Measurements from ENCODE around the gene HAGHL.
"Not testable (repeated sequence)": the region's sequence is repeated elsewhere in the genome, so short reads cannot be mapped to it uniquely, and the experiment has no call there.

The HAGHL gene

DNA sequence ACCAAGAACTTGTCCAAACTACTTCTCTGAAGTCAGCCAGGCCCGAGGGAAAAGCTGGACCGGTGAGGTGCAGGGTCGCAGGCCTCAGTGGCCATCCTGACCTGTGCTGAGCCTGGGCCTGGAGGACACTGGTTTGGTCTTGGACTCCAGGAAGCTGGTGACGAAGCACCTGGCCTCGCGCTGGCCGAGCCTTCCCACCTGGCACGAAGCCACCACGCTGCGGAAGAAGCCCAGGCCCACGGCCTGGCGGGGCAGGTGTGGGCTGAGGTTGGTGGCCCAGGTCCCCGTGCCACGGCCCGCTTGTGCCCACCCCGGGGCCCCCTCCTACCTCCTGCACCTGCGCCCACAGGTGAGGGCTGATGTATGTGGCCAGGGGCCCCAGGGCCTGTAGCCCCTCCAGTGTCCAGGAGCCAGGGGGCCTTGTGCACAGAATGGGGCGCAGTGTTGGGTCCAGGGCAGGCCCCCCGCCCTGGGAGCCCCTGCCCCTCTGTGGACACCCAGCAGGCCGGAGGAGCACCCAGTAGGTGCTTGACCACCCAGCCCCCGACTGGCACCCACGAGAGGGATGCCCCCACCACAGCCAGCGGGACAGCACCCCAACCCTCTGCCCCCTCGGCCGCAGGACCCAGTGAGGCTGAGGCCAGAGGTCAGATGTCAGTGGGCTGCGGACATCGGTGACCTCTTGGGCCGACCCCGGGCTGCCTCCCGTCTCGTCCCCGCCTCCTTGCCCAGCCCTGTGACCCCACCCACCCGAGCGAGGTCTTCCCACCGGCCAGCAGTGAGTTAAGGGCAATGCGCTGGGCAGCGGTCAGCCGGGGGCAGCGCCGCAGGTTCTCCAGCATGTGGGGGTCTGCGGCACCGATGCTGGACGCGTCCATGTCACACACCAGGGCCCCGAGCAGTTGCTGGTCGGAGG, 47.4 kb downstream of the HAGHL start:
- no peak for TF ChIP-seq ZNF274 (IDR thresholded peaks at IDR 0.05; ENCODE audit: low read depth, low read length)
- no peak overlapping the region for H3K4me3 ChIP-seq (ENCODE audit: low read length)

DNA sequence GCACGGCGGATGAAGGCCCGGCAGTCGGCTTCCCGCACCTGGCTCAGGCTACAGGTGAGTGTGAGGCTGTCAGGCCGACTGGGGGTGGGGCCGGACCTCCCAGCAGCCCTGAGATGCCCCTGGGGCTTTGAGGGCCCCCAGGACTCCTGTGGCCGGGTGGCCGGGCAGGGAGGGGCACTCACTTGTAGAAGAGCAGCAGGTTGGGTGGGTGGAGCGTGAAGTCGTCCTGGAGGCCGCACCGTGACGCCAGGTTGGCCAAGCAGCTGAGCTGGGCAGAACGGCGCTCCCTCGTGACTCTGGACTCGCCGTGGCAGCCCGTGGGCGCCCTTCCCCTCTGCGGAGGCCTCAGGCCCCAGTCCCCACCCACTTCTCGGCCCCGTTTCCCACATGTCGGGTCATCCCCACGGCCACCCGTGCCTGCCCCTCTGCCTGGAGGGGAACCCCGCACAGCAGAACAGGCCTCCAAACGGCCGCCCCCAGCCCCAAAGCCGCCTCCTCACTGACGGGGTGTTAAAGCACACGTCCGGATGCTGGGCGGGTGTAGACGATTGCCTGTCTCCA, 48.4 kb downstream of the HAGHL start:
- TF ChIP-seq ZNF274 (IDR thresholded peaks at IDR 0.05; ENCODE audit: low read depth, low read length) = no peak

DNA sequence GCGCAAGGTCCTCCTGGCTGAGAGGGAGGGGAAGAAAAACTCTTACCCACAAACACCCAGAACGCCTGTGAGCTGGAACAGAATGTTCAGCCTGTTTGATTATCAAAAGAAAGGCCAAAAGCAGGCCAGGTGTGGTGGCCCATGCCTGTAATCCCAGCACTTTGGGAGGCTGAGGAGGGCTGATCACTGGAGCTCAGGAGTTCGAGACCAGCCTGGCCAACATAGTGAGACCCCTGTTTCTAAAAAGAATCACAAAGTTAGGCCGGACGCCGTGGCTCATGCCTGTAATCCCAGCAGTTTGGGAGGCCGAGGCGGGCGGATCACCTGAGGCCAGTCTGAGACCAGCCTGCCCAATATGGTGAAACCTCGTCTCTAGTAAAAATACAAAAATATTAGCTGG, 49.4 kb downstream of the HAGHL start:
- H3K4me3 ChIP-seq (ENCODE audit: low read length) = not testable (repeated sequence)

More for the DNA sequence above, 48.4 kb downstream of the HAGHL start:
- H3K4me3 ChIP-seq (ENCODE audit: low read length) = no peak overlapping the region

DNA sequence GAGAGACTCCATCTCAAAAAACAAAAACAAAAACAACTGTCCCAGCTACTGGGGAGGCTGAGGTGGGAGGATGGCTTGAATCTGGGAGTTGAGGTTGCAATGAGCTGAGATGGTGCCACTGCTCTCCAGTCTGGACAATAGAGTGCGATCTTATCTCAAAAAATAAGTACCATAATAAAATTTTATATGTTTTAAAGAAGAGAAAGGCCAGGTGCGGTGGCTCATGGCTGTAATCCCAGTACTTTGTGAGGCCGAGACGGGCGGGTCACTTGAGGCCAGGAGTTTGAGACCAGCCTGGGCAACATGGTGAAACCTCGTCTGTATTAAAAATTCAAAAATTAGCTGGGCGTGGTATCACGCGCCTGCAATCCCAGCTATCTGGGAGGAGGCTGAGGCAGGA, 49.9 kb downstream of the HAGHL start:
- TF ChIP-seq ZNF274 (IDR thresholded peaks at IDR 0.05; ENCODE audit: low read depth, low read length) = no peak
- no peak overlapping the region for H3K4me3 ChIP-seq (ENCODE audit: low read length)

DNA sequence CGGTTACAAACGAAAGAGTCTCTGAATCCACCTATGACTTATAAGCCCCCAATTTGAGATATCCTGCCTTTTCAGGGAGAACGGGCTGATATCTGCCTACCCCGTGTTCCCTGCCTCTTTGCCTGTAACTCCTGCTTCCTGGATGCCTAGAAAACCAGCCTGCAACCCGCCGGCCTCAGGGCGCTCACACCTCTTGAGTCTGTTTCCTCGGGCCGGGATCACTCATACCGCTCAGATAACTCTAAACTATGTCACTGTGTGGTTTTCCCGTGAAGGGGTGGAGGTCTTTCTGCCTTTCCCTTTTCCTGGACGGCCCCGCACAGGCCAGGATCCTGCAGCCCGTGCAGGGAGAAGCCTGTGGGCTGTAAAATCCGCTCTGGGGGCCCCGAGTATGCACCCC, 50.9 kb downstream of the HAGHL start:
- no peak overlapping the region for H3K4me3 ChIP-seq (ENCODE audit: low read length)
- TF ChIP-seq ZNF274 (IDR thresholded peaks at IDR 0.05; ENCODE audit: low read depth, low read length) = no peak

DNA sequence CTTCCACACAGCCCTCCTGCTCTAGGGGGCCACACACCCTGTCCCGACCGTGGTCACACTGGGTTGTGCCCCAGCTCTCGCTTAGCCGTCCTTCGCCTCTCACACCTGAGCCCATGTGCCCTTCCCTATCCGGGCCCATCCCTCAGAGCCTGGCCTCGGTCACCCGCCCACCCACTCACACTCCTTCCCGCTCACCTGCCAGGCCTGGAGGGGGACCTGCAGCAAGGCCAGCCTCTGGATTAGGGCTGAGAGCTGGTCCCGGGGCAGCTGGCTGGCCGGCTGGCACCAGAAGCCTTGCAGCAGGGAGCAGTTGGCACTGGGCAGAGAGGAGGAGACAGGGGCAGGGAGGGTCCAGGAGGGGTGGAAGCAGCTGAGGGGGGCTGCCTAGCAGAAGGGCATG, 51.5 kb downstream of the HAGHL start:
- no peak for TF ChIP-seq ZNF274 (IDR thresholded peaks at IDR 0.05; ENCODE audit: low read depth, low read length)

DNA sequence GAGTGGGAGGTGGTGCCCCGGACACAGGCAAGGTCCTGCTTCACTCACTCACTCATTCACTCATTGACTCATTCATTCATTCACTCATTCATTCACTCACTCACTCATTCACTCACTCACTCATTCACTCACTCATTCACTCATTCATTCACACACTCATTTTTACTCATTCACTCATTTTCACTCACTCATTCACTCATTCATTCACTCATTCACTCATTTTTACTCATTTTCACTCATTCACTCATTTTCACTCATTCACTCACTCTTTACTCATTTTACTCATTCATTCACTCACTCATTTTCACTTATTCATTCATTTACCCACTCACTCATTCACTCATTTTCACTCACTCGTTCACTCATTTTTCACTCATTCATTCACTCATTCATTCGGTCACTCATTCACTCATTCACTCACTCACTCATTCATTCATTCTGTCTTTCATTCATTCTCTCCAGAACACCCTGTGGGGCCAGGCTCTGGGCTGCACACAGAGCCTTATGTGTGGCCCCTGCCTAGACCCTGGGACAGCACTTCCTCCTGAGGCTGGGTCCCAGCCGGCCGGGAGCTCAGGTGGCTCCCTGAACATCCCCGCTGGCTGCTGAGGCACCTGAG, 52.1 kb downstream of the HAGHL start:
- TF ChIP-seq ZNF274 (IDR thresholded peaks at IDR 0.05; ENCODE audit: low read depth, low read length) = no peak
- no peak overlapping the region for H3K4me3 ChIP-seq (ENCODE audit: low read length)

More for the DNA sequence above, 51.5 kb downstream of the HAGHL start:
- no peak overlapping the region for H3K4me3 ChIP-seq (ENCODE audit: low read length)
